ENCODE measurements around the gene FANCM.

DNA sequence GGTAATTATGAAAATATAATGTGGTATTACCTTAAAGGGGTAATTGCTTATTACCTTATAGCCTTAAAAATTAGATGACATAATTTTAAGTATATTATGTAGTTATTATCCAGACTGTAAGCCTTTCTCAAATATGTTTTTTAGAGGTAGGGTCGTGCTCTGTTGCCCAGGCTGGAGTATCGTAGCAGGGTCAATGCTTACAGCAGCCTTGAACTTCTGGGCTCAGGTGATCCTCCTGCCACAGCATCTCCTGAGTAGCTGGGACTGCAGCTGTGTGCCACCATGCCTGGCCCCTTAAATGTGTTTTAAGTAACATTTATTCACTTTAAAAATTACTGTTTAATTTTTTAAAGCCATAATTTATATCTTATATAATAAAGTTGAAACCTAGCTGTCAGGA is 41.5 kb upstream of the FANCM start:
- TF ChIP-seq, protein P1, sequence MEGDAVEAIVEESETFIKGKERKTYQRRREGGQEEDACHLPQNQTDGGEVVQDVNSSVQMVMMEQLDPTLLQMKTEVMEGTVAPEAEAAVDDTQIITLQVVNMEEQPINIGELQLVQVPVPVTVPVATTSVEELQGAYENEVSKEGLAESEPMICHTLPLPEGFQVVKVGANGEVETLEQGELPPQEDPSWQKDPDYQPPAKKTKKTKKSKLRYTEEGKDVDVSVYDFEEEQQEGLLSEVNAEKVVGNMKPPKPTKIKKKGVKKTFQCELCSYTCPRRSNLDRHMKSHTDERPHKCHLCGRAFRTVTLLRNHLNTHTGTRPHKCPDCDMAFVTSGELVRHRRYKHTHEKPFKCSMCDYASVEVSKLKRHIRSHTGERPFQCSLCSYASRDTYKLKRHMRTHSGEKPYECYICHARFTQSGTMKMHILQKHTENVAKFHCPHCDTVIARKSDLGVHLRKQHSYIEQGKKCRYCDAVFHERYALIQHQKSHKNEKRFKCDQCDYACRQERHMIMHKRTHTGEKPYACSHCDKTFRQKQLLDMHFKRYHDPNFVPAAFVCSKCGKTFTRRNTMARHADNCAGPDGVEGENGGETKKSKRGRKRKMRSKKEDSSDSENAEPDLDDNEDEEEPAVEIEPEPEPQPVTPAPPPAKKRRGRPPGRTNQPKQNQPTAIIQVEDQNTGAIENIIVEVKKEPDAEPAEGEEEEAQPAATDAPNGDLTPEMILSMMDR (IDR thresholded peaks at IDR 0.05): no peak
- TF ChIP-seq POLR2A (IDR thresholded peaks at IDR 0.05): no peak
